Stimulated activated CD8-positive, alpha-beta memory T cell treated with anti-CD3 and anti-CD28 coated beads, Interleukin-4, amount 100 ng/mL, for 48 hours (primary cell): Measurements from ENCODE around the gene SLC16A3.
"Not testable (repeated sequence)": the region's sequence is repeated elsewhere in the genome, so short reads cannot be mapped to it uniquely, and the experiment has no call there.

Source experiments
- DNase-seq: peaks from one replicate; pipeline ENCODE4 v3.0.0-alpha.2; 2020

Gene SLC16A3

DNA sequence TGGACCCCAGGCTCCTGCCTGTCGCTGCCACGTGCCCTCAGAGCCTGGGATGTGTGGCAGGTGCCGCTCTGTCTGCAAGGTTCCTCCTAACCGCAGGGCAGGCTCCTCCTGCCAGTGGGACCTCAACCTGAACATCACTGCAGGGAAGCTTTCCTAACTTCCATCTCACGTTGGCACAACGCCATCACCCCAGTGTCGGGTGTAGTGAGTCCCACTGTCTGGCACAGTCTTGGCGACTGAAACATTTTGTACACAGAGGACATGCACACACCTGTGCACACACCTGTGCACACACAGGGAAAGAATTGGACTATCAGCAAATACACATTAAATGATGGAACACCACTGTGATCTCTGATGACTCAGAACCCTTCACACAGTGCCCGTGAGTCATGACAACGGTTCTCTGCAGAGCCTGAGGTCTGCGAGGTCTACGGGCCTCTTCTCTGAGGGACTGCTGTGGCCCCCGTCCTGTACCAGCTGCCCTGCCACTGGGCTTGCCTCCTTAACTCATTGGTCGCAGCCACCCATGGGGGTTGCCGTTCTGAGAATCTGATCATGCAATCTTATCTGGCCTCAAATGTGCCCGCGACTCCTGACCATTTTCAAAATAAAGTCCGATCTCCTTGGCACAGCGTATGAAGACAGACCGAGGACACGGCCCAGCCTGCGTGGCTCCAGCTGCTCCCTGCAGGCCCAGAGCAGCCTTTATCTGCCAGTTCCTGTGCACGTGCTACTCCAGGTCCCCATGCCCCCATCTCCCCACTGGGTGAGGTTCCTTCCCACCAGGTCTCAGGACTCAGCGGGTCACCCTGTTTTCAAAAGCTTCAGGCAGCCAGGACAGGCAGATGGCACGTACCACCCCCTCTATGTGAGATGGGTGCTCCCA lies 23.8 kb upstream of the SLC16A3 start:
- DNase-seq = peak; percentile 71

DNA sequence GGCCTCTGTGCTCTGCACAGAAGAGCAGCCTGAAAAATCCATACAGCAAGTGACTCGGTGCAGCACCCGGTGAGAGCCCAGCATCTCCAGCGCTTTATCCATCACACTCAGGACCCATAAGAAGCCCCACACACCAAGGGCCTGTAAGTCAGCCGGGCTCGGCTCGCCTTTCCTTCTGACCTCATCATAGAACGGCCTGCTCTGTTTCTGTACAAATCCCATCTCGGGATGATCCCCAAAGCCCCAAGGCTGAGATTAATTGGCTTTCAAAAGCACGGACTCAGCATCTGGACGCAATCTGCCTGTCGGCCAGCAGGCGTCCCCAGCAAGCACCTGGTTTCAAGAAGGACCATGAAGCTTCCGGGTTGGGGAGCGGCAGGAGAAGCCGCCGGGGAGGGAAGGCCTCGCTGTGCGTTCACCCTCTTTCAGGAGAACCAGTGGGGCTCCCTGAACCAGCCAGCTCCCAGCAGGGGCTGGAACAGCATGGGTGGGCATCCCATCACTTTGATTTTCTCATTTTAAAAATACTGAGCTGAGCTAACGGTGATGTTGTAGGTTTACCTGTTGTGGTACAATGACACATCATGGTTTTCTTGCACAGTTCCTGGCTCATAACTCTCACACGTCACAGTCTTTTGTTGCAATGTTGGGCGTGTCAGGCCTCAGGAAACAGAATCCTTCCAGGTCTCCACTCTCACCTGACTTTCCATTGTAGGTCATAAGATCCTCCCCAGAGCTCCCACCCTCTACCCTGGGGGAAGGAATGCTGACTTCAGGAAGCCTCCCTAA lies 22.9 kb upstream of the SLC16A3 start:
- DNase-seq = peak; percentile 83

GRCh38 chr17:82210655-82211054 lies 18.2 kb upstream of the SLC16A3 start:
- not testable (repeated sequence) for DNase-seq

DNA sequence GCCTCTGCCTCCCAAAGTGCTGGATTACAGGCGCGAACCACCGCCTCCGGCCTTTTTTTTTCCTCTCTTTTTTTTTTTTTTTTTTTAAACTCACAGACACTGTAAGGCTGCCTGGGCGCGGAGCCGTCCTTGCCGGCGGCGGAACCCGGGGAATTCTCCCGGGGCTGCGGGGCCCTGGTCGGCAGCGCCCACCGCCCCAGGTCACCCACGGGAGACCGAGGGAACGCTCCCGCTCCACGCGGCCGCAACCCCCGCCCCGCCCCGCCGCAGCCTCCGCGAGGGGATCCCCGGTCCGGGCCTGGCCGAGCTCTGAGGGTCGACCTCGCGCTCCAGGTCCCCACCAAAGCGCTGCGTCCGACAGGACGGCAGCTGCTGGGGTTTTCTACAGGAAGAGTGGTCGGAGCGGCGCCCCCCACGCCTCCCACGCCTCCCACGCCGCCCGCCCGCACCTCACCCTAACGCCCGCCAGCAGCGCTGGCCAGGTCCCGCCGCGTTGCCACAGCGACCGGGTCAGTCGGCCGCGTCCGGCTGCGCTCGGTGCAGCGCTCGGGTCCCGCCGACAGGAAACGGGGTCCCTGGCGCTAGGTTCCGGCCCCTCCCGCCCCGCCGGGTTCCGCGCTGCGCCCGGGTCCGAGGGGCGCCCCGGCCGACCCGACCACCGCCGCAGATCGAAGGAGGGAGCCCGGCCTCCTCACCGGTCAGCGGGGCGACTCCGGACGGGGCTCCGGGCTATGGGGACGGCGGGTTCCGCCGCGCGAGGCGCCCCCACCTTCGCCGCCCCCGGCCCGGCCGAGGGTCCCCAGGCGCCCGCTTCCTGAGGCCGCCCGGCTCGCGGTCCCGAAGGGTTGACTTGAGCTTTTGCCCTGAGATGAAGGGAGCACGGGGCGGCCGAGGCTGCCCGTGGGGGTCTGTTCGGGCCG lies 16.3 kb upstream of the SLC16A3 start, which contains the start of gene CCDC57:
Gene CCDC57, minus strand, starts transcription at position 512 of the 920 bp plus-strand sequence. CDS start 10,898 bp downstream, outside the sequence.
- peak; percentile 86 for DNase-seq

DNA sequence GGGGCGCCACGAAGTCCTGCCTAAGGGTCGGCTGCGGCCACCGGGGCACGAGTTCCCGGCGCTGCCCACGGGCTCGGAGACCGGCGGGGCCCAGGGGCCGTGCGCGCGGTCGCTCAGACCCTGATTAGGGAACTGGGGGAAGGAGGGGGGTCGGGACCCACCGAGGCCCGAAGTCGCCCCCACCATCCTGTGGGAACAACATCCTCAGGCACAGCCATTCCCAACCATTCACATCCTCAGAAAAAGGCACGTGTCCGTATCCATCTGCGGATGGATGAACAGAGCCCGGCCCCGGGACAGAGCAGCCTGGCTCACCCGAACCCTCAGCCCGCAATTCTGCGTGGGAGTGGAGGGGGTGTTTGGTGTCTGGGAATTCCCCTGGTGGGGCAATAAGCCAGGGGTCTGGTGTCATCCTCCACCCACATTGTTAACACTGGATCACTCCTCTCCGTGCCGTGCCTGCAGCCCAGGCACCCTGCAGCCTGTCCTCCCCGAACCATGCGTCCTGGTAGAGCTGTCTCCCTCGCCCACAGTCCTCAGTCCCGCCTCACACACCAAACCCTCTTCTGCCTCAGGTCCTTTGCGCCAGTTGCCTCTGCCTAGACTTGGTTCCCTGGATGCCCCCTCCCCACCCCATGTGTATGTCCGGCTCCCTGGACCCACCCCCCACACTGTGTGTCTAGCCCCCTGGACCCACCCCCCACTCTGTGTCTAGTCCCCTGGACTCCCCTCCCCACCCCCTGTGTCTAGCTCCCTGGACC lies 15.4 kb upstream of the SLC16A3 start:
- peak; percentile 81 for DNase-seq

GRCh38 chr17:82214012-82214628 lies 14.7 kb upstream of the SLC16A3 start:
- no peak for DNase-seq

DNA sequence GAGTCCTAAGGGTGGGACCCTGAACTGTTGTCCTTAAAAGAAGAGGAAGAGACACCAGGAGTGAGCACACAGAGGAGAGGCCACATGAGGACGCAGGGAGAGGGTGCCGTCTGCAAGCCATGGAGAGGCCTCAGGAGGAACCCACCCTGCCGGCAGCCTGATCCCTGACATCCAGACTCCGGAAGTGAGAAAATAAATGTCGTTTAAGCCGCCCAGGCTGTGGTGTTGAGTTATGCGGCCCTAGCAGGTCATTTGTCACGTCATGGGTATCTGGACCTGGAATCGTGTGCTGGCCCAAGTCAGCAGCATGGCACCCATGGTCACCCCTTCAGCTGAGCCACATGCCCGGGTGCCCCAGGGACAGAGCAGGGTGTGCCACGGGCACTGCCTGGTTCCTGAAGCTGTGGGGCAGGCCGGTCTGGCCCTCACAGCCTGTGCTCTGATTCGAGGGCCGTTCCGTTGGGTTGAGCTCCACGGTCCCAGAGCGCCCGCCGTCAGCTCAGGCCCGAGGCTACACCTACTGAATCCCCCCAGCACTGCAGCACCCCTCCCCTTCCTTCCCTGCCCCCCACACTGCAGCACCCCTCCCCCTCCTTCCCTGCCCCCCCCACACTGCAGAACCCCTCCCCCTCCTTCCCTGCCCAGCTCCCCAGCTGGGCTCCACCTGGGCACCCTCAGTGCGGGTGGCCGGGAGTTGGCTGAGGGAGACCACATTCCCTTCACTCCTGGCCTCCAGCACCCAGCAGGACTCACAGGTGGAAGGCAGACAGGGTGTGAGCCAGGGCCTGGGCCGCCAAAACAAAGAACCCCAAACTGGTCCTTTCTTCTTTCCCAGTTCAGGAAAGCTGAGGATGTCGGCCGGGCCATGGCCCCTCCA lies 13.5 kb upstream of the SLC16A3 start:
- no peak for DNase-seq

- DNase-seq = no peak
Measured at GRCh38 chr17:82215972-82216300, 12.9 kb upstream of the SLC16A3 start.

- DNase-seq = peak; percentile 61
Measured at GRCh38 chr17:82216301-82217119, 12.3 kb upstream of the SLC16A3 start.

GRCh38 chr17:82217120-82217529 lies 11.7 kb upstream of the SLC16A3 start:
- no peak for DNase-seq

GRCh38 chr17:82217530-82218204 lies 11.2 kb upstream of the SLC16A3 start:
- no peak for DNase-seq

DNA sequence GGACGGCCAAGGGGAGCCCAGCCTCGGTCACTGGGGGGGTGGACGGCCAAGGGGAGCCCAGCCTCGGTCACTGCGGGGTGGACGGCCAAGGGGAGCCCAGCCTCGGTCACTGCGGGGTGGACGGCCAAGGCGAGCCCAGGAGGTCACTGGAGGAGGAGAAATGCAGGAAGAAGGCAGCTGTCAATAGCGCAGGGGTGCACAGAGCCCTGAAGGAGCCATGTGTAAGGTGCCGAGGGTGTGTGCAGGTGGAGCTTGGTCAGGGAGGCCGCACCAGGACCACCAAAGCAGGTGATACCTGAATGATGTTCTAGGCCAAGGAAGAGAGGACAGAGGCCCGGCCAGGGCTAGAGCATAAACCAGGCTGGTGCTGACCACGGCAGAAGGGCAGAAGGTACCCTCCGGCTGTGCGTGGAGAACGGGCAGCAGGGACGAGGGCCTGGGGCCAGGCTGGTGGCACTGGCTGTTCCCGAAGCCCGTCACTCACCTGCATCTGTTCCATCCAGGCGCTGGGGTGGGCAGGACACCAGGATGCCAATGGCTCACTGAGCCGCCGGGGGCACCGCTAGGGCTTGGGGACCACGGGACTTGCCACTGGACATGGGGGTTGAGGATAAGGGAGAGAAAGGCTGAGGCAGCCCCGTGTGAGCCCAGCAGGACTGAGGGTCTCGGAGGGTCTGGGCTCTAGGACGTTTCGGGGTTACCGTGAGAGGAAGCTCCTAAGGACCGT lies 10.3 kb upstream of the SLC16A3 start:
- DNase-seq = no peak

- DNase-seq = no peak
Measured at GRCh38 chr17:82219083-82219482, 9.8 kb upstream of the SLC16A3 start.

DNA sequence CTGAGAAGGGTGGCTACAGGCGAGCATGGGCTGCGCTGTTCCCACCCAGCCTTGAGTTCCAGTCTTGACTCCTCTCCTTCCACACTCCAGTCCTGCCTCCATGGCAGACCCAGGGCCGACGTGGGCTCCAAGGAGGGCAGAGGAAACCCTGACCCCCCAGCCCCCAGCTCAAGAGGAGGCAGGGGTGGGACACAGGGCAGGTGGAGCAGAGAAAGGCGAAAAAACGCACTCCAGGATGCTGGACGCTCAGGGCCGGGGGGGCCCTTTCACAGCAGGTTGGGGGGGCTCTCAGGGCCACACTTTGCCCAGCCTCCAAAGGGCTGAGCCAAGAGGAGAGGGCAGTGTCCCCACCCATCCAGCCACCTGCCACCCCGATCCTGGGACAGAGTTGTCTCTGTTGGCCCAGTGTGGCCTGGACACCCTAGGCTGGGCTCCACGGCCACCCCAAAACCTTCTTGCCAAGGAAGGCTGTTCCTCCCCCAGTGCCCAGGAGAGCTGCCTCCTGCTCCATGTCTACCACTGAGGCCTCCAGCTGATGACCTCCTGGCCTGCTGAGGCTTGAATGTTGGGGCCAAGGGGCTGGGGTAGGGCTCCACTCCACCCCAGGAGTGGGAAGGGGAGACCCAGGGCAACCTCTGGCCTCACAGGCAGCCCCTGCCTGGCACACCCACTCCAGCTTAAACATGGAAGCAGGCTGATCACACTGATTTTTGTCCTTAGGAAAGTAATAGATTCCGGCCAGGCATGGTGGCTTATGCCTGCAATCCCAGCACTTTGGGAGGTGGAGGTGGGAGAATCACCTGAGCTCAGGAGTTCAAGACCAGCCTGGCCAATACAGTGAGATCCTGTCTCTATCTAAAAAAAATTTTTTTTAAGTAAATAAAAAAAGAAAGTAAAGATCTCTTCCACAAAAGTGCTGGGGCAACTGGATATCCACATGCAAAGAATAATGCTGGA lies 8.8 kb upstream of the SLC16A3 start:
- DNase-seq = no peak

- no peak for DNase-seq
Measured at GRCh38 chr17:82221341-82221902, 7.4 kb upstream of the SLC16A3 start.

- DNase-seq = no peak
Measured at GRCh38 chr17:82222816-82223215, 6.0 kb upstream of the SLC16A3 start.

DNA sequence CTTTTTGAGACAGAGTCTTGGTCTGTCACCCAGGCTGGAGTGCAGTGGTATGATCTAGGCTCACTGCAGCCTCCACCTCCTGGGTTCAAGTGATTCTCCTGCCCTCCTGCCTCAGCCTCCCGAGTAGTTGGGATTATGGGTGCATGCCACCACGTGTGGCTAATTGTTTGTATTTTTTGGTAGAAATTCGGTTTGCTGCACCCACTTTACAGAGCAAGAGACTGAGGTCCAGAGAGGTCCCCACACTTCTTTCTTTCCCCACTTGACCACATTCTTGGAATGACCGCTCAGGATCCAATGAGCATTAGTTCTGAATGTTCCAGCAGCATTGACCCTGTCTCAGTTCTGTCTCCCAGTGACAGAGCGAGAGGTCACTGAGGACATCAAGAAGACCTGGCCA lies 5.3 kb upstream of the SLC16A3 start:
- DNase-seq = no peak
